ENCODE data around the gene STIM2.

STIM2 gene

GRCh38 chr4:27048429-27049238 is 188.0 kb downstream of the STIM2 start:
- no peak for DNase-seq

- no peak for DNase-seq
These were observed 188.7 kb downstream of the STIM2 start for GRCh38 chr4:27049239-27049829.

- no peak for DNase-seq
These were observed 190.1 kb downstream of the STIM2 start for GRCh38 chr4:27050731-27051130.

GRCh38 chr4:27055221-27055760 is 194.7 kb downstream of the STIM2 start:
- no peak for DNase-seq

- no peak for DNase-seq
These were observed 195.6 kb downstream of the STIM2 start for GRCh38 chr4:27056281-27056680.

- DNase-seq = no peak
These were observed 196.4 kb downstream of the STIM2 start for GRCh38 chr4:27057053-27057452.

GRCh38 chr4:27057662-27058061 is 197.0 kb downstream of the STIM2 start:
- DNase-seq = no peak

GRCh38 chr4:27058819-27059406 is 198.3 kb downstream of the STIM2 start:
- DNase-seq = no peak

GRCh38 chr4:27059446-27059845 is 198.8 kb downstream of the STIM2 start:
- no peak for DNase-seq

GRCh38 chr4:27062256-27062655 is 201.6 kb downstream of the STIM2 start:
- no peak for DNase-seq

- DNase-seq = no peak
These were observed 205.9 kb downstream of the STIM2 start for GRCh38 chr4:27066591-27066990.

GRCh38 chr4:27068151-27068867 is 207.7 kb downstream of the STIM2 start:
- DNase-seq = no peak
